ENCODE data around the gene GAMT.
"Not testable (repeated sequence)": the region's sequence is repeated elsewhere in the genome, so short reads cannot be mapped to it uniquely, and the experiment has no call there.

The GAMT gene
- long read RNA-seq, donor 1, transcript GAMT-201 (6 exons, 1,121 nt): major isoform, 41 of 1,428 reads
- long read RNA-seq, donor 1, partial matches to known transcripts: 1,178 of 1,428 reads
- long read RNA-seq, donor 1, other reads (novel, unspliced or antisense): 207 of 1,428 reads
- long read RNA-seq, donor 2, transcript GAMT-201 (6 exons, 1,121 nt): major isoform, 10 of 11 reads
- long read RNA-seq, donor 2, partial matches to known transcripts: 0 of 11 reads
- long read RNA-seq, donor 2, other reads (novel, unspliced or antisense): 0 of 11 reads
- long read RNA-seq, donor 3, transcript GAMT-201 (6 exons, 1,121 nt): major isoform, 11 of 639 reads
- long read RNA-seq, donor 3, partial matches to known transcripts: 560 of 639 reads
- long read RNA-seq, donor 3, other reads (novel, unspliced or antisense): 68 of 639 reads
- long read RNA-seq, donor 4, transcript GAMT-201 (6 exons, 1,121 nt): major isoform, 20 of 1,046 reads
- long read RNA-seq, donor 4, partial matches to known transcripts: 793 of 1,046 reads
- long read RNA-seq, donor 4, other reads (novel, unspliced or antisense): 230 of 1,046 reads
- long read RNA-seq, donor 5, transcript GAMT-201 (6 exons, 1,121 nt): major isoform, 25 of 1,989 reads
- long read RNA-seq, donor 5, partial matches to known transcripts: 1,595 of 1,989 reads
- long read RNA-seq, donor 5, other reads (novel, unspliced or antisense): 368 of 1,989 reads
- long read RNA-seq, donor 6, transcript GAMT-201 (6 exons, 1,121 nt): major isoform, 22 of 1,283 reads
- long read RNA-seq, donor 6, partial matches to known transcripts: 967 of 1,283 reads
- long read RNA-seq, donor 6, other reads (novel, unspliced or antisense): 293 of 1,283 reads
- long read RNA-seq, donor 7: 0 reads
- long read RNA-seq, donor 8, transcript GAMT-201 (6 exons, 1,121 nt): major isoform, 18 of 20 reads
- long read RNA-seq, donor 8, partial matches to known transcripts: 0 of 20 reads
- long read RNA-seq, donor 8, other reads (novel, unspliced or antisense): 0 of 20 reads

GRCh38 chr19:1401138-1401888 is at the start of gene GAMT:
TSS of gene GAMT (minus strand) at chr19:1401542. CDS start at chr19:1401476, 66 bp downstream.
- peak; percentile 70 for DNase-seq

DNA sequence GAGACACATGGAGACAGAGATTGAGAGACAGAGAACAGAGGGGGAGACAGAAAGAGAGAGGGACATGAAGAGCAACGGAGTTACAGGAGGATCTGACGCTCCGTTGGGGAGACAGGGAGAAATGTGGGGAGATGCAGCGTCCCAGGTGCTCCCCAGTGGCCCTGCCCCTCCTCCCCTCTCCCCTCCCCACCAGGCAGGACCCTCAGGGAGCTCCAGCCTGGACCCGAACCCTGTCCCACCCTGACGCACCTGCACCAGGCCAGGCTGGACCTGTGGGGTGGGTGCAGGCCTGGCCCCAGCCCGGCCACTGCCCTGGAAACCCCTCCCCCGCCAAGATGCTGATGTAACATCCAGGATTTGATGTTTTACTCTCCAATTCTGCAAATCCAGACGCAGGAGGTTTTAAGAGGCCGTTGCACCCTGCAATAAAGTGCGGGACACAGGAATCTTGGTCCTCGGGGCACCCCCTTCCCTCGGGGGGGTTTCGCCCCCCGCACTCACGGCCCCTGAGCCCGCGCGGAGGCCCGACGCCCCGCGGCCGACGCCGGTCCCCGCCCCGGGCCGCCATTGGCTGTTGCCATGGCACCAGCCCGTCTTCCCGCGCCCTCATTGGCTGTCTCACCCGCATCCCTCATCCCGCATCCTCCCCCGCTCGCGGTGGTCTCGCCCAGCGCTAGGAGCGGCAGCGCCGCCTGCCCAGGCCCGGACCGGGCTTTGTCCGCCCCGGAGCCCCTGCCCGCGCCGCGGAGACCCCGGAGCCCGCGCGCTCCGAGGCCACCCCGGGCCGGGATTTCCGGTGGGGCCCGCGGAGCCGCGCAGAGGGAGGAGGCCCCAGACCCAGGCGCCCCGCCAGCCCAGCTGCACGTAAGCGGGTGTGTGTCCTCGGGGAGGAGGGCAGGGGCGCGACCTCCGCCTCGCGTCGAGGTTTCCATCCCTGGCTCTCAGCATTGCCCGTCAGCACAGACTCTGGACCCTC is 48.4 kb upstream of the GAMT start, which contains the start of gene APC2:
APC2 (plus strand) TSS at position 655 of the 976 bp plus-strand sequence. CDS start 2,881 bp downstream, outside the sequence.
- DNase-seq: no peak

GRCh38 chr19:1447944-1448343 is 46.6 kb upstream of the GAMT start:
- no peak for DNase-seq

DNA sequence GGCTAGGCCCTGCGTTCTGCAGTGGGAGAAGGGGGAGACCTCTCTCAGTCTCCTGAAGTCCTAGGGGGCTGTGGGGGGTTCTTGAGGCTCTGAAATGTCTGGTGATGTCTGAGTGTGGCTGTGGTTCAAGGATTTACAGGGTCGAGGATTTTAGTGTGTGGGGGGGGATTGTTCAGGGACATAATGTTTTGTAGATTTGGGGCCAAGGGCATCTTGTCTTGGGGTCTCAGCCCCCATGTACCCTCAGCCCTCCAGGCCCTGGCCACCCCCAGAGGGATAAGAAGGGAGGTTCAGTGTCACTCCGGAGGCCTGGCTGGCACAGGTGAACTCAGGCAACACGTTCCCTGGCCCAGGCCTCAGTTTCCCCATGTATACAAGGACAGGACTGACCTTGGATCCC is 46.2 kb upstream of the GAMT start:
- no peak for DNase-seq

GRCh38 chr19:1446713-1447481 is 45.6 kb upstream of the GAMT start:
- peak; percentile 65 for DNase-seq

DNA sequence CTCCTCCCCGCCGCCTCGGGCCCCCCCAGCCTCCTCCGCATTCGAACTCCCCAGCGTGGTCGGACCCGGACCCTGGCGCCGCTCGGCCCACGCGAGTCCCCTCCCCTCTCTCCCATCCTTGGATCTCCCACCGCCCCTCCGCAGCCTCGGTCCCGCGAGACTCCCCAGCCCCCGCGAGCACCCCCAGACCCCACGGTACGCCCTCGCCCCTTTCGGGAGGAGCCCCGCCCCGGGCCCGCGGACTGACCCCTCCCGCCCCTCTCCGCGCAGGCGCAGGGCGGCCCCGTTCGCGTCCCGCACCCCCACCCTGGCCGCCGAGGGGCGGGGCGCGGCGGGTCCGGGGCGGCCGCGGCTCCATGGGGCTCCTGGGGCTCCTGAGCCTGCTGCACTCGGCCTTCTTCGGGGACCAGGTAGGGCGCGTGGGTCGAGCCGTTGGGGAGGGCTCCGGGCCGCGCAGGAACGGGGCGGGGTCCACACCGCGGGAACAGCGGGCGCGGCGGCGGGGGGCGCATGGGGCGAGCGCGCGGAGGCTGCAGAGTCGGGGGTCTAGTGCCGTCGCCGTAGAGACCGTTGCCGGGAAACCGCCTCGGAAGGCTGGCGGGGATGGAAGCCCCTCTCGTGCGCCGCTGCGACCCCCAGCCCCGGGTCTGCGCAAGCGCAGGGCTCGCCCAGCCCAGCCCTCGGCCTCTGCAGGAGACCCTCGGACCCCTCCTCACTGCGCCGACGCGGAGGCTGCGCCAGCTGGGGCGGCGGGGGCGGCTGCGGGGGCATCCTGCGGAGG is 44.8 kb upstream of the GAMT start:
- DNase-seq: no peak

GRCh38 chr19:1445185-1445931 is 44.0 kb upstream of the GAMT start:
- peak; percentile 88 for DNase-seq

GRCh38 chr19:1441677-1442438 is 40.5 kb upstream of the GAMT start:
- DNase-seq: no peak

GRCh38 chr19:1441022-1441426 is 39.7 kb upstream of the GAMT start:
- DNase-seq: no peak

- no peak for DNase-seq
Observed at GRCh38 chr19:1440418-1440801, 39.1 kb upstream of the GAMT start.

DNA sequence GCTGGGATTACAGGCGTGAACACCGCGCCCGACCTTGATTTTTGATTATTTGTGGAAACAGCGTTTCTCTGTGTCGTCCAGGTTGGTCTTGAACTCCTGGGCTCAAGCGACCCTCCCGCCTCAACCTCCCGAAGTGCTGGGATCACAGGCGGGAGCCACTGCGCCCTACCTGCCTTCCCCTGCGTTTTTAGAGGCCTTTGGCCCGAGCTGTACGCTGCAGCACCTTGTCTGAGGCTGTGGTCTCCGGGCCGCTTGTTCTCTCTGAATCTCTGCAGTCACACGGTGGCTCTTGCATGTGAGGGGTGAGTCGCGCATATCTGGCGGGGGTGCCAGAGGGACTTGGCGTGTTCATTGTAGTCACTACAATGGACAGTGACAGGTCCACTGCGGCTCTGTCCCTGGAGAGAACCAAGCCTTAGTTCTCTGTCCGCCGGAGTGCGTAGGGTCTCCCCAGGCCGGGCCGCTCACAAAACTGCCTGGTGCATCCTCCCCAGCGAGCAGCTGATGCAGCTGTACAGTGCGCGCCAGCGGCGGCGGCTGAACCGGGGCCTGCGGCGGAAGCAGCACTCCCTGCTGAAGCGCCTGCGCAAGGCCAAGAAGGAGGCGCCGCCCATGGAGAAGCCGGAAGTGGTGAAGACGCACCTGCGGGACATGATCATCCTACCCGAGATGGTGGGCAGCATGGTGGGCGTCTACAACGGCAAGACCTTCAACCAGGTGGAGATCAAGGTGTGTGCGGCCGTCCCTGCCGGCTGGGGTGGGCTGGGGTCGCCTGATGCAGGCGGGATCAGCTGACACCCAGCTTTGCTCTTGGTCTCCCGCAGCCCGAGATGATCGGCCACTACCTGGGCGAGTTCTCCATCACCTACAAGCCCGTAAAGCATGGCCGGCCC is 38.4 kb upstream of the GAMT start:
- DNase-seq: not testable (repeated sequence)

GRCh38 chr19:1438933-1439354 is 37.6 kb upstream of the GAMT start:
- no peak for DNase-seq

GRCh38 chr19:1438035-1438932 is 36.9 kb upstream of the GAMT start, which contains the start of gene RPS15:
TSS of gene RPS15 (plus strand) at chr19:1438396. CDS start at chr19:1438426, 30 bp downstream.
- peak; percentile 98 for DNase-seq

- no peak for DNase-seq
Observed at GRCh38 chr19:1437609-1438008, 36.3 kb upstream of the GAMT start.

- no peak for DNase-seq
Observed at GRCh38 chr19:1435378-1435989, 34.1 kb upstream of the GAMT start.
